WTC11 (cell line): ENCODE data around the gene DKK3. TPM values are rescaled to one million over a fixed set of nuclear protein-coding genes. Genes with fewer than 3 reads are reported as not detected.

Experiments
- ATAC-seq: fragments of 200-7000 bp; cut with Tn5 transposase; 2 replicates; pipeline ENCODE4 v1.10.0; 2021; ENCODE audit warnings: mild to moderate bottlenecking, moderate library complexity
- CTCF ChIA-PET: fragments of 300-600 bp; sonication (Branson Sonifier 250); formaldehyde crosslinking; loops from one replicate; lab custom pipeline; 2021; ENCODE audit warnings: antibody characterized with exemption; lab: Charles Lee
- POLR2A ChIA-PET: fragments of 350-600 bp; sonication (Branson Sonifier 250); formaldehyde crosslinking; loops from one replicate; lab custom pipeline; 2021; ENCODE audit warnings: antibody characterized with exemption; lab: Charles Lee
- DNase-seq: peaks from one replicate; pipeline ENCODE4 v3.0.0; 2021; ENCODE audit warnings: low spot score
- H3K27ac Mint-ChIP-seq: 2 replicates; pipeline ENCODE4 v1.8.0; 2021; ENCODE audit warnings: mixed read lengths
- H3K27me3 Mint-ChIP-seq: 2 replicates; pipeline ENCODE4 v1.8.0; 2021; ENCODE audit warnings: low read depth, mild to moderate bottlenecking, moderate library complexity, mixed read lengths
- H3K36me3 Mint-ChIP-seq: 2 replicates; pipeline ENCODE4 v1.8.0; 2021; ENCODE audit warnings: mixed read lengths
- H3K4me1 Mint-ChIP-seq: 2 replicates; pipeline ENCODE4 v1.8.0; 2022; ENCODE audit warnings: mixed read lengths
- H3K4me3 Mint-ChIP-seq: 2 replicates; pipeline ENCODE4 v1.8.0; 2021; ENCODE audit warnings: mild to moderate bottlenecking, moderate library complexity, mixed read lengths
- H3K9me3 Mint-ChIP-seq: 2 replicates; pipeline ENCODE4 v1.8.0; 2021; ENCODE audit warnings: mixed read lengths
- CBFB ChIP-seq: sonication (generic); formaldehyde crosslinking; IDR thresholded peaks from 2 replicates; pipeline ENCODE4 v1.8.1; 2022; ENCODE audit warnings: mild to moderate bottlenecking, low read depth, missing genetic modification reagents
- CREB1 ChIP-seq: sonication (generic); formaldehyde crosslinking; IDR thresholded peaks from 2 replicates; pipeline ENCODE4 v1.8.0; 2023; ENCODE audit warnings: mild to moderate bottlenecking, missing genetic modification reagents
- ELF4 ChIP-seq: sonication (generic); formaldehyde crosslinking; IDR thresholded peaks from 2 replicates; pipeline ENCODE4 v1.8.1; 2022; ENCODE audit warnings: low read depth, mild to moderate bottlenecking, moderate library complexity, missing genetic modification reagents
- FOXK1 ChIP-seq: sonication (generic); formaldehyde crosslinking; IDR thresholded peaks from 2 replicates; pipeline ENCODE4 v1.8.0; 2022; ENCODE audit warnings: mild to moderate bottlenecking, moderate library complexity, missing genetic modification reagents
- GRHL2 ChIP-seq: fragments of 250-450 bp; sonication (Bioruptor Pico); IDR thresholded peaks from 2 replicates; pipeline ENCODE4 v1.8.0; 2022; ENCODE audit warnings: mild to moderate bottlenecking, moderate library complexity; ENCODE audit not compliant: insufficient replicate concordance, severe bottlenecking
- JUN ChIP-seq: sonication (generic); formaldehyde crosslinking; IDR thresholded peaks from 2 replicates; pipeline ENCODE4 v1.8.0; 2023; ENCODE audit warnings: mild to moderate bottlenecking, missing genetic modification reagents
- KAT7 ChIP-seq: sonication (generic); formaldehyde crosslinking; IDR thresholded peaks from 2 replicates; pipeline ENCODE4 v1.8.1; 2023; ENCODE audit warnings: missing genetic modification reagents, mild to moderate bottlenecking, borderline replicate concordance
- MLX ChIP-seq: sonication (generic); formaldehyde crosslinking; IDR thresholded peaks from 2 replicates; pipeline ENCODE4 v1.8.1; 2023; ENCODE audit warnings: mild to moderate bottlenecking, missing genetic modification reagents, moderate library complexity
- NFATC4 ChIP-seq: fragments of 250-450 bp; sonication (Bioruptor Pico); IDR thresholded peaks from 2 replicates; pipeline ENCODE4 v1.9.0; 2021; ENCODE audit warnings: mild to moderate bottlenecking
- NFE2L1 ChIP-seq: sonication (generic); formaldehyde crosslinking; IDR thresholded peaks from 2 replicates; pipeline ENCODE4 v1.8.1; 2023; ENCODE audit warnings: missing genetic modification reagents
- PRRX2 ChIP-seq: fragments of 250-450 bp; sonication (Bioruptor Pico); IDR thresholded peaks from 2 replicates; pipeline ENCODE4 v1.8.0; 2021; ENCODE audit warnings: mild to moderate bottlenecking
- TEAD4 ChIP-seq: sonication (generic); formaldehyde crosslinking; IDR thresholded peaks from 2 replicates; pipeline ENCODE4 v1.8.0; 2022; ENCODE audit warnings: mild to moderate bottlenecking, missing genetic modification reagents
- TP53 ChIP-seq: sonication (generic); formaldehyde crosslinking; IDR thresholded peaks from 2 replicates; pipeline ENCODE4 v1.8.1; 2023; ENCODE audit warnings: mild to moderate bottlenecking, missing genetic modification reagents
- ZNF121 ChIP-seq: sonication (generic); formaldehyde crosslinking; IDR thresholded peaks from 2 replicates; pipeline ENCODE4 v1.8.0; 2023; ENCODE audit warnings: missing genetic modification reagents
- ZNF138 ChIP-seq: sonication (generic); formaldehyde crosslinking; conservative IDR thresholded peaks from 2 replicates; pipeline ENCODE4 v1.8.1; 2022; ENCODE audit warnings: mild to moderate bottlenecking, moderate library complexity, missing genetic modification reagents
- ZNF232 ChIP-seq: sonication (generic); formaldehyde crosslinking; IDR thresholded peaks from 2 replicates; pipeline ENCODE4 v1.8.0; 2022; ENCODE audit warnings: mild to moderate bottlenecking, missing genetic modification reagents
- ZNF423 ChIP-seq: fragments of 250-450 bp; sonication (Bioruptor Pico); IDR thresholded peaks from 2 replicates; pipeline ENCODE4 v2.1.2; 2022; ENCODE audit warnings: mild to moderate bottlenecking, moderate library complexity
- total RNA-seq: library from RNA; stranded (reverse); gene quantifications from 3 replicates; pipeline ENCODE4 v1.2.3, GENCODE V29; 2021
- TF ChIP-seq, protein P1 (sequence below): fragments of 250-450 bp; sonication (Bioruptor Pico); conservative IDR thresholded peaks from 2 replicates; pipeline ENCODE4 v1.9.0; 2021; ENCODE audit warnings: mild to moderate bottlenecking
- TF ChIP-seq, protein P2 (sequence below): sonication (generic); formaldehyde crosslinking; IDR thresholded peaks from 2 replicates; pipeline ENCODE4 v1.8.1; 2023; ENCODE audit warnings: mild to moderate bottlenecking, missing genetic modification reagents, moderate library complexity
- TF ChIP-seq, protein P3 (sequence below): fragments of 250-450 bp; sonication (Bioruptor Pico); IDR thresholded peaks from 2 replicates; pipeline ENCODE4 v1.8.0; 2021; ENCODE audit warnings: mild to moderate bottlenecking
- TF ChIP-seq, protein P4 (sequence below): sonication (generic); formaldehyde crosslinking; IDR thresholded peaks from 2 replicates; pipeline ENCODE4 v1.8.1; 2023; ENCODE audit warnings: mild to moderate bottlenecking, moderate library complexity, missing genetic modification reagents

DKK3 gene
- total RNA-seq, 1 experiment from 2014 or later = 17.6 TPM

DNA sequence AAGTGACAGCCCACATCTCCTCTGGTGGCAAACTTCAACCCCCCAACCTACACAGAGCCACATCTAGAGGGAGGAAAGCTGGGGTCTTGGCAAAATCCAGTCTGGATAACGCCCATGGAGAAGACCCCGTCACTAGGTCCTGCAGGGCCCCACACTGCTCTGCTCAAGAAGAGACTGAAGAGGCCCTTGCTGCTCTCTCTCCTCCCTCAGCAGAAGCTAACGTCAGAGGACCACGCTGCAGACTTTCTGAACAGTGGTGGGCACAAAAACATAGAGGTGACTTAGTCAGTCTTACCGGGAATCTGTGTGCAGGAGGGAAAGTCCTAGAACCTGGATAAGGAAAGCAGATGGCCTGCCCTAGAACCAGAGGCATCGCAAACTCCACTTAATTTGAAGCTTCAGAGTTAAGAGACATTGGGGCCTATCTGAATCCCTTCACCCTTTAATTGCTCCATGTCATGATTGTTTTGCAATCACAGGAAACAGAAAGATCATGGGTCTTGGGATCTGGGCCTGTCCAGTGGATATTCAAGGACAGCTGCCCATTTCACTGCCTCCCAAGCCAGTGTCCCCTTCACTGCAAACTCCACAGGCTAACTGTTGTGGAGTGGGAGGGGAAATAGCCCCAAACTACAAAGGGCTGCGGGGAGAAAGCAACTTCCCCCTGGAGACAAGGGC is 1.7 kb downstream of the DKK3 start (continued):
- no peak for TF ChIP-seq MLX
- no peak for TF ChIP-seq CREB1
- TF ChIP-seq JUN (CRISPR knock-in tag) = no peak
- TF ChIP-seq, protein P1, sequence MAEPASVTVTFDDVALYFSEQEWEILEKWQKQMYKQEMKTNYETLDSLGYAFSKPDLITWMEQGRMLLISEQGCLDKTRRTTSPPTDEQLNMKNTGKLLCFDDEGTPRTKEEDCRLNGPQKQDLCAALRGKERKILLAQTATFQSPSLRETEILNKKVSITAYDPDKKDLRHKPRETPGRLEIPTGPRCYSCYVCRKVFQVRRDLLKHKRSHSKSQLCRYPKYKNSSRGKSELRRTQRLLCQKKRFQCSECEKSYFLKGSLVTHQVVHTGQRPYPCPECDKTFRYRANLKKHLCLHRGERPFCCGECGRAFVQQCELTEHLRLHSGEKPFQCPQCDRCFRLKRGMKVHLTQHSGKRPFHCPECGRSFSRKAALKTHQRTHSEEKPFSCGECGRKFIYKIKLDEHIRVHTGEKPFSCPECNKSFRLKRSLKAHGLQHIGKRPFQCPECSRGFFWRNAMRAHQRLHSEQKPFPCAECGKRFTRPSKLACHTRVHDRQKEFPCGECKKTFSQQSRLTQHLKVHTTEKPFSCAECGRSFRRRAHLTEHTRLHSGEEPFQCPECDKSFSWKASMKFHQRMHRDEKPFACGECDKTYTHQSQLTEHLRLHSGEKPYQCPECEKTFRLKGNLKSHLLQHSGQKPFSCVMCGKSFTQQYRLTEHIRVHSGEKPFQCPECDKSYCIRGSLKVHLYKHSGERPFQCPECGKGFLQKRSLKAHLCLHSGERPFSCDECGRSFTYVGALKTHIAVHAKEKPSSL (CRISPR knock-in tag) = no peak
- TF ChIP-seq TEAD4 (CRISPR knock-in tag) = no peak
- no peak for TF ChIP-seq NFE2L1 (CRISPR knock-in tag)
- no peak for TF ChIP-seq TP53
- no peak for TF ChIP-seq ZNF138 (CRISPR knock-in tag)
- TF ChIP-seq ZNF121 (CRISPR knock-in tag) = no peak
- TF ChIP-seq NFATC4 (CRISPR knock-in tag) = no peak
- TF ChIP-seq ZNF232 (CRISPR knock-in tag) = no peak

- TF ChIP-seq FOXK1 (no peak), JUN (CRISPR knock-in tag) (no peak), KAT7 (no peak)
- H3K36me3 Mint-ChIP-seq = peaks cover 7% of the 10 kb centered on the region
- H3K4me3 Mint-ChIP-seq = no peak overlapping the region
- H3K9me3 Mint-ChIP-seq = no peaks in the 10 kb centered on the region
- CTCF ChIA-PET = interaction anchor here (1.5 kb wide), 1 partner anchor 39 kb away, joined by 6 read pairs; no protein-coding TSS in a partner anchor
- ATAC-seq (no peak), DNase-seq (no peak)
- POLR2A ChIA-PET = no interaction called here
- H3K27me3 Mint-ChIP-seq = peaks cover 27% of the 10 kb centered on the region
- H3K27ac Mint-ChIP-seq = no peak overlapping the region
- H3K4me1 Mint-ChIP-seq = peaks cover 18% of the 10 kb centered on the region
Observed at GRCh38 chr11:12005476-12005875, 3.0 kb downstream of the DKK3 start.

DNA sequence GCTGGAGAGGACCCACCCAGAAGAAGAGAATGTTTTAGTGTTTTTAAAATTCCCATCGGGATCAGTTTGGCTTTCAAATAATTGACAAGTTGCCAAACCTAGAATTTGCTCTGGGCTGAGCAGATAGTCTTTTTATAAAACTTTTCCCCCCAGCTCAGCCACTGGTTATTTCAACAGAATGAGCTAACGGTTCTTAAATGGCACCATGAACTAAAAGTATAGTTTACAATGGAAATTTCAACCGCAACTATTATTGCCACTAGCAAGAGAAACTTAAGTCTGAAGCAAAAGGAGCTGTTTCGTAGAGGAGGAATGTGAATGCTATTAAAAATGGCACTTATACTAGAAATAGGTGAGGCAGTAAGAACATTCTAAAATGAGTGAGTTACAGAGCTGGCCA is 3.4 kb downstream of the DKK3 start:
- H3K9me3 Mint-ChIP-seq = no peaks in the 10 kb centered on the region
- TF ChIP-seq, protein P2, sequence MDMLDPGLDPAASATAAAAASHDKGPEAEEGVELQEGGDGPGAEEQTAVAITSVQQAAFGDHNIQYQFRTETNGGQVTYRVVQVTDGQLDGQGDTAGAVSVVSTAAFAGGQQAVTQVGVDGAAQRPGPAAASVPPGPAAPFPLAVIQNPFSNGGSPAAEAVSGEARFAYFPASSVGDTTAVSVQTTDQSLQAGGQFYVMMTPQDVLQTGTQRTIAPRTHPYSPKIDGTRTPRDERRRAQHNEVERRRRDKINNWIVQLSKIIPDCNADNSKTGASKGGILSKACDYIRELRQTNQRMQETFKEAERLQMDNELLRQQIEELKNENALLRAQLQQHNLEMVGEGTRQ (CRISPR knock-in tag) = no peak
- TF ChIP-seq ELF4 (CRISPR knock-in tag) (no peak), PRRX2 (CRISPR knock-in tag) (no peak), GRHL2 (CRISPR knock-in tag) (no peak), CBFB (no peak), ZNF423 (CRISPR knock-in tag) (no peak)
- TF ChIP-seq, protein P3, sequence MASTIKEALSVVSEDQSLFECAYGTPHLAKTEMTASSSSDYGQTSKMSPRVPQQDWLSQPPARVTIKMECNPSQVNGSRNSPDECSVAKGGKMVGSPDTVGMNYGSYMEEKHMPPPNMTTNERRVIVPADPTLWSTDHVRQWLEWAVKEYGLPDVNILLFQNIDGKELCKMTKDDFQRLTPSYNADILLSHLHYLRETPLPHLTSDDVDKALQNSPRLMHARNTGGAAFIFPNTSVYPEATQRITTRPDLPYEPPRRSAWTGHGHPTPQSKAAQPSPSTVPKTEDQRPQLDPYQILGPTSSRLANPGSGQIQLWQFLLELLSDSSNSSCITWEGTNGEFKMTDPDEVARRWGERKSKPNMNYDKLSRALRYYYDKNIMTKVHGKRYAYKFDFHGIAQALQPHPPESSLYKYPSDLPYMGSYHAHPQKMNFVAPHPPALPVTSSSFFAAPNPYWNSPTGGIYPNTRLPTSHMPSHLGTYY (CRISPR knock-in tag) = no peak
- TF ChIP-seq, protein P4, sequence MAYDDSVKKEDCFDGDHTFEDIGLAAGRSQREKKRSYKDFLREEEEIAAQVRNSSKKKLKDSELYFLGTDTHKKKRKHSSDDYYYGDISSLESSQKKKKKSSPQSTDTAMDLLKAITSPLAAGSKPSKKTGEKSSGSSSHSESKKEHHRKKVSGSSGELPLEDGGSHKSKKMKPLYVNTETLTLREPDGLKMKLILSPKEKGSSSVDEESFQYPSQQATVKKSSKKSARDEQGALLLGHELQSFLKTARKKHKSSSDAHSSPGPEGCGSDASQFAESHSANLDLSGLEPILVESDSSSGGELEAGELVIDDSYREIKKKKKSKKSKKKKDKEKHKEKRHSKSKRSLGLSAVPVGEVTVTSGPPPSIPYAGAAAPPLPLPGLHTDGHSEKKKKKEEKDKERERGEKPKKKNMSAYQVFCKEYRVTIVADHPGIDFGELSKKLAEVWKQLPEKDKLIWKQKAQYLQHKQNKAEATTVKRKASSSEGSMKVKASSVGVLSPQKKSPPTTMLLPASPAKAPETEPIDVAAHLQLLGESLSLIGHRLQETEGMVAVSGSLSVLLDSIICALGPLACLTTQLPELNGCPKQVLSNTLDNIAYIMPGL (CRISPR knock-in tag) = no peak
- TF ChIP-seq, all 79 proteins: peak for 0
- no peak for DNase-seq
- Mint-ChIP-seq H3K4me3 (no peak overlapping the region), H3K27ac (no peak overlapping the region), H3K4me1 (peaks cover 14% of the 10 kb centered on the region), H3K36me3 (peaks cover 7% of the 10 kb centered on the region), H3K27me3 (peaks cover 23% of the 10 kb centered on the region)
- ChIA-PET CTCF (interaction anchor here (0.9 to 1.5 kb wide), 2 partner anchors 38 to 39 kb away, joined by 3 to 6 read pairs; no protein-coding TSS in a partner anchor), POLR2A (interaction anchor here (0.8 kb wide), 1 partner anchor 43 kb away, joined by 3 read pairs; no protein-coding TSS in a partner anchor)
- ATAC-seq = no peak
